Kidney (tissue), 14 donors: ENCODE measurements around the gene CHIC2. TPM values are rescaled to one million over a fixed set of nuclear protein-coding genes. Genes with fewer than 3 reads are reported as not detected.

Experiments used
- DNase-seq, 5 donors: peaks; one replicate each; pipeline ENCODE4 v3.0.0-alpha.2; 2013 to 2020
- FAIRE-seq: peaks from 2 replicates; lab custom pipeline; 2012; peaks lifted over from hg19 to GRCh38; lab: Jason Lieb, UNC
- H3K27ac ChIP-seq, 2 donors: one replicate each; pipeline ENCODE4 v1.7.0; 2013; ENCODE audit warnings: low read depth in 2 of 2, low read length in 2 of 2, inconsistent platforms in 1 of 2
- H3K27me3 ChIP-seq: one replicate; pipeline ENCODE4 v1.7.1; 2013; ENCODE audit warnings: low read length, inconsistent platforms; ENCODE audit not compliant: control insufficient read depth, insufficient read depth
- H3K36me3 ChIP-seq, 3 donors: one replicate each; pipeline versions ENCODE4 v1.7.0 to v1.7.1; 2013; ENCODE audit warnings: low read length in 3 of 3, control low read depth in 1 of 3, inconsistent platforms in 1 of 3; ENCODE audit not compliant: insufficient read depth in 3 of 3, control insufficient read depth in 2 of 3
- H3K4me1 ChIP-seq, 3 donors: one replicate each; pipeline versions ENCODE4 v1.7.0 to v1.7.1; 2013; ENCODE audit warnings: low read length in 3 of 3, inconsistent platforms in 1 of 3, low read depth in 1 of 3; ENCODE audit not compliant: control insufficient read depth in 2 of 3, insufficient read depth in 2 of 3
- H3K4me3 ChIP-seq, 3 donors: one replicate each; pipeline versions ENCODE4 v1.7.0 to v1.8.1; 2013; ENCODE audit warnings: low read length in 3 of 3, control low read depth in 1 of 3, inconsistent platforms in 1 of 3
- H3K9ac ChIP-seq, 3 donors: one replicate each; pipeline versions ENCODE4 v1.7.0 to v1.7.1; 2013; ENCODE audit warnings: low read length in 3 of 3, control low read depth in 1 of 3, inconsistent platforms in 1 of 3
- H3K9me3 ChIP-seq, 3 donors: one replicate each; pipeline versions ENCODE4 v1.7.0 to v1.7.1; 2013; ENCODE audit warnings: low read length in 3 of 3, control low read depth in 1 of 3, inconsistent platforms in 1 of 3; ENCODE audit not compliant: control insufficient read depth in 2 of 3, insufficient read depth in 1 of 3
- intact Hi-C: fragments of 100-400 bp; cut with DNase I; formaldehyde crosslinking; loops from one replicate; pipeline ENCODE4 v1.11.1; 2022
- polyA plus RNA-seq: library from polyadenylated mRNA; stranded (reverse); fragments of 350-450 nt; fragmentation: Illumina TruSeq; extraction: RNeasy Lipid Tissue Mini Kit (QIAGEN cat#74804); gene quantifications from one replicate; pipeline ENCODE4 v1.2.3, GENCODE V29; 2014; ENCODE audit warnings: low read depth, low replicate concordance; ENCODE audit not compliant: insufficient read depth
- total RNA-seq: library from RNA; stranded (reverse); fragmentation: NEBNext Ultra II Directional; extraction: Animal tissue kit (Norgen Biotek cat#: 25700); gene quantifications from one replicate; pipeline ENCODE4 v1.2.1, GENCODE V29; 2021
- TF ChIP-seq, protein P1 (sequence below): IDR thresholded peaks from 3 replicates; pipeline ENCODE4 v1.5.1; 2012; ENCODE audit warnings: mild to moderate bottlenecking, moderate library complexity, borderline replicate concordance; ENCODE audit not compliant: insufficient read depth; ENCODE audit errors: extremely low read depth
- donor health status: control.
- donor health status: control.
- donor health status: control.
- donor health status: control.
- donor health status: control.
- donor health status: DM: yes; HTN: yes; CAD: no.
- donor health status: Normal renal cell carcinoma (clear cell type).

Gene CHIC2
- total and polyA plus RNA-seq, 2 donors from 2014 or later = 13.5 to 26.6 TPM

DNA sequence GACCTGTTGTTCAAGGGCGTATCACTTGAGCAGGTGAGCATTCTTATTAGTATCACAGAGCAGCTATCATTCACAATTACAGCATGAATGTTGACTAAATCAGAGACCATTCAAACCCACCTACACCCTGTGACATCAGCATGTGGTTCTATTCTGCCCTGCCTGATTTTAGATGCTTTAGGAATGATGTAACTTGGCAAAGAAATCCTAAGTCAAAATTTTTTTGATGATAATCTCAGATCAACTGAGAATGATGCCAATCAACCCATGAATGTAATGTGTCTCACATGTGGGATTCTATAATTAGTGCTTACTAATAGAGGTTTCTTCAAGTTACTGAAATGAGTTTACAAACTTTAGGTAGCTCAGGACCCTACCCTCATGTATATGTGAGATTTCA, 13.4 kb upstream of the CHIC2 start:
- intact Hi-C loops = no loop called here
- TF ChIP-seq, protein P1, sequence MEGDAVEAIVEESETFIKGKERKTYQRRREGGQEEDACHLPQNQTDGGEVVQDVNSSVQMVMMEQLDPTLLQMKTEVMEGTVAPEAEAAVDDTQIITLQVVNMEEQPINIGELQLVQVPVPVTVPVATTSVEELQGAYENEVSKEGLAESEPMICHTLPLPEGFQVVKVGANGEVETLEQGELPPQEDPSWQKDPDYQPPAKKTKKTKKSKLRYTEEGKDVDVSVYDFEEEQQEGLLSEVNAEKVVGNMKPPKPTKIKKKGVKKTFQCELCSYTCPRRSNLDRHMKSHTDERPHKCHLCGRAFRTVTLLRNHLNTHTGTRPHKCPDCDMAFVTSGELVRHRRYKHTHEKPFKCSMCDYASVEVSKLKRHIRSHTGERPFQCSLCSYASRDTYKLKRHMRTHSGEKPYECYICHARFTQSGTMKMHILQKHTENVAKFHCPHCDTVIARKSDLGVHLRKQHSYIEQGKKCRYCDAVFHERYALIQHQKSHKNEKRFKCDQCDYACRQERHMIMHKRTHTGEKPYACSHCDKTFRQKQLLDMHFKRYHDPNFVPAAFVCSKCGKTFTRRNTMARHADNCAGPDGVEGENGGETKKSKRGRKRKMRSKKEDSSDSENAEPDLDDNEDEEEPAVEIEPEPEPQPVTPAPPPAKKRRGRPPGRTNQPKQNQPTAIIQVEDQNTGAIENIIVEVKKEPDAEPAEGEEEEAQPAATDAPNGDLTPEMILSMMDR = no peak
- H3K9me3 ChIP-seq = no peaks in the 10 kb centered on the region
- no peak overlapping the region for H3K4me3 ChIP-seq
- DNase-seq (no peak), FAIRE-seq (no peak)
- H3K9ac ChIP-seq = no peak overlapping the region
- H3K27ac ChIP-seq = no peak overlapping the region
- H3K4me1 ChIP-seq = no peaks in the 10 kb centered on the region
- no peaks in the 10 kb centered on the region for H3K27me3 ChIP-seq
- no peaks in the 10 kb centered on the region for H3K36me3 ChIP-seq

DNA sequence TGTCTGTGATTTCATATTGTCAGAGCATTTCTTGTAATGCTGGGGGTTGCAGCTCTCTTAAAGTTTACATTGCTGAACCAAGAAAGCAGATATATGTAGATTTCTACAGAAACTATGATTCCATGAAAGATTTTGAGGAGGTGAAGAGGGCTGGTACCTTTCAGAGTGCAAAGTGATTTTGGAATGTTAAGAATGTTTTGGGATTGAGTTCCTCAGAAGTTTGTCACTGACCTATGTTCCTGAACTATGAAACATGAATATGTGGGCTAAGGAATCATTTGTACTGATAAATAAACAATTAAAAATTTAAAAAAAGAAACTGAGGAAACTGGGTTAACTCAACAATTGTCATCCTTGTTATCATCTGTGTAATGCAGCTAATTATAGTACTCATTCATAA, 12.3 kb upstream of the CHIC2 start:
- TF ChIP-seq, protein P1 = no peak

DNA sequence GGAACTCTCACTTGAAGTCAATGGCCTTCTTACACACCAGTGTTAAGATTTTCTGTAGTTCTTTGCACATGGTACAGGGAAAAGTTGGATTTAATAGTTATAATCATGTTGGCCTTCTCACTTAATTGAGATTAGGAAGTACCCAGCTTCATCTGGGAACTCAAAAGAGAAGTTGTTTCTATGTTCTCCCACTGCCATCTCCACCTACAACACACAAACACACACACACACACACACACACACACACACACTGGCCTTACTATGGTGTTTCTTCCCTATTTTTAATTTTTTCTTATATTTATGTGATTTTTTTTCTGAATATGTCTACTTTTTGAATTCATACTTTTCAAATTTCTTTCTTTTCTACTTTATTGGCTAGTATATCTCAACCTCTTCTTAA, 10.0 kb upstream of the CHIC2 start:
- DNase-seq = no peak
- Histone ChIP-seq H3K9me3 (no peaks in the 10 kb centered on the region), H3K36me3 (no peaks in the 10 kb centered on the region), H3K4me3 (no peak overlapping the region), H3K4me1 (no peaks in the 10 kb centered on the region), H3K27me3 (no peaks in the 10 kb centered on the region), H3K27ac (no peak overlapping the region), H3K9ac (no peak overlapping the region)
- no peak for FAIRE-seq
- intact Hi-C loops = no loop called here
- TF ChIP-seq, protein P1 = no peak

More for the DNA sequence above, 12.3 kb upstream of the CHIC2 start:
- no peaks in the 10 kb centered on the region for H3K27me3 ChIP-seq
- H3K4me3 ChIP-seq = no peak overlapping the region
- H3K36me3 ChIP-seq = no peaks in the 10 kb centered on the region
- H3K9me3 ChIP-seq = no peaks in the 10 kb centered on the region
- no peak overlapping the region for H3K9ac ChIP-seq
- H3K4me1 ChIP-seq = no peaks in the 10 kb centered on the region
- intact Hi-C loops = no loop called here
- DNase-seq (no peak), FAIRE-seq (no peak)
- no peak overlapping the region for H3K27ac ChIP-seq

DNA sequence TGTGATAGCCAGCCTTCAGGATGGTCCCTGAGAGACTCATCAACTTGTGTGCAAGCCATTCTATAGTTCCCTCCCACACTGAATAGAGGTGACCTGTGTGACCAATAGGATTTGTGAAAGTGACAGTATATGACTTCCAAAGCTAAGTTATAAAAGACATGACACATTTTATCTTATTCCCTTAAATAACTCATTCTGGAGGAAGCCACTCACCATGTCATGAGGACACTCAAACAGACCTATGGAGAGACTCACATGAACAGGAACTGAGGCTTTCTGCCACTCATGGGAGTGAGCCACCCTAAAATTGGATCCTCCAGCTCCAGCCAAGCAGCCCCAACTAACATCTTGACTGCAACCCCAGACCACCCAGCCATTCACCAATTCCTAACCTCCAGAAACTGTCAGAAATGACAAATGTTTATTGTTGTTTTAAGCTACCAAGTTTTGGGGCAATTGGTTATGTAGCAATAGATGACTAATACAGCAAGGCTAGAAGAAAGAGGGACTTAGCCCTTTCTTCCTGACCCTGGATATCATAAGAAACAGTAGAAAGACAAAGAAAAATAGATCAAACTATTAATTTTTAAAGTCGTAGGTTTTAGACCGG, 9.0 kb upstream of the CHIC2 start:
- no peak overlapping the region for H3K27ac ChIP-seq
- no peak overlapping the region for H3K4me3 ChIP-seq
- no peaks in the 10 kb centered on the region for H3K4me1 ChIP-seq
- H3K9ac ChIP-seq = no peak overlapping the region
- no peak for DNase-seq
- no peaks in the 10 kb centered on the region for H3K36me3 ChIP-seq
- no peaks in the 10 kb centered on the region for H3K27me3 ChIP-seq
- TF ChIP-seq, protein P1 = no peak
- FAIRE-seq = no peak
- H3K9me3 ChIP-seq = no peaks in the 10 kb centered on the region
- intact Hi-C loops = no loop called here
